GM23338 (cell line): ENCODE measurements around the gene PLCH2. TPM values are rescaled to one million over a fixed set of nuclear protein-coding genes. Genes with fewer than 3 reads are reported as not detected.

Experiments used
- ATAC-seq: fragments of 200-7000 bp; cut with Tn5 transposase; 3 replicates; pipeline ENCODE4 v1.9.1; 2020
- DNase-seq: peaks from one replicate; pipeline ENCODE4 v3.0.0-alpha.2; 2015; ENCODE audit warnings: low spot score
- H2AFZ ChIP-seq: fragments of 200-600 bp; sonication (generic); 2 replicates; pipeline ENCODE4 v1.8.0; 2016; ENCODE audit warnings: antibody characterized with exemption, mild to moderate bottlenecking, moderate library complexity
- H3F3A ChIP-seq: fragments of 200-600 bp; sonication (generic); replicated peaks from 2 replicates; pipeline ENCODE4 v1.8.0; 2017; ENCODE audit warnings: antibody characterized with exemption, mixed run types, low read depth
- H3K27ac ChIP-seq: fragments of 200-600 bp; sonication (generic); 2 replicates; pipeline ENCODE4 v1.6.1; 2016; ENCODE audit warnings: low read depth
- H3K27me3 ChIP-seq: fragments of 200-600 bp; sonication (generic); 2 replicates; pipeline ENCODE4 v1.8.0; 2016; ENCODE audit warnings: mild to moderate bottlenecking, mixed run types, moderate library complexity; ENCODE audit not compliant: insufficient read depth
- H3K36me3 ChIP-seq: fragments of 200-600 bp; sonication (generic); 2 replicates; pipeline ENCODE4 v1.8.0; 2016; ENCODE audit warnings: mild to moderate bottlenecking; ENCODE audit not compliant: insufficient read depth
- H3K4me1 ChIP-seq: fragments of 200-600 bp; sonication (generic); 2 replicates; pipeline ENCODE4 v1.8.0; 2016; ENCODE audit warnings: mild to moderate bottlenecking, moderate library complexity; ENCODE audit not compliant: insufficient read depth
- H3K4me2 ChIP-seq: fragments of 200-600 bp; sonication (generic); 2 replicates; pipeline ENCODE4 v1.7.1; 2017; ENCODE audit warnings: mixed run types
- H3K4me3 ChIP-seq: fragments of 200-600 bp; sonication (generic); 2 replicates; pipeline ENCODE4 v1.6.1; 2016; ENCODE audit warnings: mixed run types
- H3K79me2 ChIP-seq: fragments of 200-600 bp; sonication (generic); replicated peaks from 2 replicates; pipeline ENCODE4 v1.8.0; 2017; ENCODE audit warnings: mild to moderate bottlenecking; ENCODE audit not compliant: insufficient read depth
- H3K9me2 ChIP-seq: fragments of 200-600 bp; sonication (generic); 2 replicates; pipeline ENCODE4 v1.8.0; 2017; ENCODE audit not compliant: insufficient read depth
- H4K20me1 ChIP-seq: fragments of 200-600 bp; sonication (generic); replicated peaks from 2 replicates; pipeline ENCODE4 v1.8.0; 2017; ENCODE audit warnings: mild to moderate bottlenecking; ENCODE audit not compliant: insufficient read depth
- H3K27ac Mint-ChIP-seq: 2 replicates; pipeline ENCODE4 v1.8.0; 2020; ENCODE audit warnings: inconsistent platforms, mild to moderate bottlenecking, moderate library complexity, mixed read lengths
- H3K27me3 Mint-ChIP-seq: 3 replicates; pipeline ENCODE4 v1.8.0; 2022; ENCODE audit warnings: low read depth, mild to moderate bottlenecking, moderate library complexity, mixed read lengths, inconsistent platforms; ENCODE audit not compliant: insufficient read depth, poor library complexity
- H3K36me3 Mint-ChIP-seq: 3 replicates; pipeline ENCODE4 v1.8.0; 2021; ENCODE audit warnings: low read depth, mild to moderate bottlenecking, inconsistent platforms, moderate library complexity, mixed read lengths
- H3K4me1 Mint-ChIP-seq: 3 replicates; pipeline ENCODE4 v1.8.0; 2020; ENCODE audit warnings: mild to moderate bottlenecking, inconsistent platforms, mixed read lengths
- H3K4me3 Mint-ChIP-seq: 3 replicates; pipeline ENCODE4 v1.8.0; 2021; ENCODE audit warnings: moderate library complexity, mild to moderate bottlenecking, inconsistent platforms, mixed read lengths
- H3K9me3 Mint-ChIP-seq: 3 replicates; pipeline ENCODE4 v1.8.0; 2020; ENCODE audit warnings: moderate library complexity, mild to moderate bottlenecking, inconsistent platforms, mixed read lengths
- CREB1 ChIP-seq: fragments of 250-450 bp; sonication (Bioruptor Pico); IDR thresholded peaks from 2 replicates; pipeline ENCODE4 v1.5.0; 2020; ENCODE audit warnings: low read depth, mild to moderate bottlenecking, moderate library complexity
- EZH2 ChIP-seq: fragments of 200-600 bp; sonication (generic); IDR thresholded peaks from one replicate; pipeline ENCODE4 v1.8.0; 2017; ENCODE audit warnings: antibody characterized with exemption, mild to moderate bottlenecking, low read depth; ENCODE audit not compliant: unreplicated experiment
- JUNB ChIP-seq: IDR thresholded peaks from one replicate; pipeline ENCODE4 v1.6.1; 2016; ENCODE audit warnings: antibody characterized with exemption; ENCODE audit not compliant: unreplicated experiment
- STAT1 ChIP-seq: IDR thresholded peaks from one replicate; pipeline ENCODE4 v1.6.1; 2016; ENCODE audit warnings: antibody characterized with exemption; ENCODE audit not compliant: unreplicated experiment
- ZNF331 ChIP-seq: fragments of 250-450 bp; sonication (Bioruptor Pico); IDR thresholded peaks from 2 replicates; pipeline ENCODE4 v1.5.0; 2020; ENCODE audit warnings: low read depth, mild to moderate bottlenecking, moderate library complexity
- polyA plus RNA-seq: library from polyadenylated mRNA; unstranded; fragments of >200 nt; fragmentation: Nextera tagmentation; extraction: Ambion mirVana; gene quantifications from 2 replicates; pipeline ENCODE4 v1.2.1, GENCODE V29; 2016
- total RNA-seq: library from RNA; depleted of rRNA; stranded (reverse); fragments of >200 nt; shearing (Covaris generic); gene quantifications from 2 replicates; pipeline ENCODE4 v1.2.3, GENCODE V29; 2014
- TF ChIP-seq, protein P1 (sequence below): IDR thresholded peaks from one replicate; pipeline ENCODE4 v1.6.1; 2018; ENCODE audit warnings: antibody characterized with exemption; ENCODE audit not compliant: unreplicated experiment
- TF ChIP-seq, protein P2 (sequence below): fragments of 250-450 bp; sonication (Bioruptor Pico); IDR thresholded peaks from 2 replicates; pipeline ENCODE4 v1.5.0; 2020; ENCODE audit warnings: mild to moderate bottlenecking, moderate library complexity
- TF ChIP-seq, protein P3 (sequence below): IDR thresholded peaks from 2 replicates; pipeline ENCODE4 v1.6.1; 2016; ENCODE audit warnings: antibody characterized with exemption
- TF ChIP-seq, protein P4 (sequence below), 2 experiments: fragments of 200-600 bp in 1 of 2; sonication (generic) in 1 of 2; conservative IDR thresholded peaks; 2 replicates each; pipeline versions ENCODE4 v1.5.1 to v1.6.1; 2016 to 2017; ENCODE audit warnings: antibody characterized with exemption in 2 of 2, low read depth in 2 of 2, mild to moderate bottlenecking in 2 of 2, moderate library complexity in 1 of 2

Gene PLCH2
- total and polyA plus RNA-seq, 2 experiments from 2014 or later: 0.31 TPM; not detected in 1

DNA sequence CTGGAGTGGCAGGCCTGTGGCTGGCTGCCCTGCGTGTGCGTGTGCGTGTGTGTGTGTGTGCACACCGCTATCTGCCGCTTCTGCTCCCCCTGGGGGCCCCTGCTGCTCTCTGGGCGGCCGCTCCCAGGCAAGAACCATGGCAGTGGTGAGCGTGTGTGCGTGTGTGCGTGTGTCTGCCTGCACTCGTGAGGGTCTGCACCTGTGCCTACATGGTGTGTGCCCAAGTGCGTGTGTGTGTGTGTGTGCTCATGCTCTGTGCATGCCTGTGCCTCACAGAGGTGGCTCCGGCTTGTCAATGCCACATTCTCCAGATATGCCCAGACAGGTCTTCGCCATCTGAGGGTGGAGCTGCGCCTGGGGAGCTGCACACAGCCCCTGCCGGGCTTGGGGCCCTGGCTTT, 45.0 kb upstream of the PLCH2 start:
- Mint-ChIP-seq H3K4me3 (no peak overlapping the region), H3K4me1 (no peaks in the 10 kb centered on the region), H3K9me3 (peaks cover 12% of the 10 kb centered on the region; the same call in 2 of the 3 replicates), H3K27me3 (peaks cover 7% of the 10 kb centered on the region), H3K36me3 (no peaks in the 10 kb centered on the region), H3K27ac (no peak overlapping the region)
- Histone ChIP-seq H4K20me1 (no peaks in the 10 kb centered on the region), H3K27me3 (no peaks in the 10 kb centered on the region), H3K4me1 (no peaks in the 10 kb centered on the region), H3K79me2 (no peaks in the 10 kb centered on the region), H3K9me2 (no peaks in the 10 kb centered on the region), H3K4me2 (no peak overlapping the region), H3K4me3 (no peak overlapping the region), H3K36me3 (no peaks in the 10 kb centered on the region), H2AFZ (no peak overlapping the region), H3K27ac (no peak overlapping the region), H3F3A (no peaks in the 10 kb centered on the region)
- no peak for ATAC-seq
- TF ChIP-seq ZNF331 (CRISPR knock-in tag): no peak
- TF ChIP-seq, protein P1, sequence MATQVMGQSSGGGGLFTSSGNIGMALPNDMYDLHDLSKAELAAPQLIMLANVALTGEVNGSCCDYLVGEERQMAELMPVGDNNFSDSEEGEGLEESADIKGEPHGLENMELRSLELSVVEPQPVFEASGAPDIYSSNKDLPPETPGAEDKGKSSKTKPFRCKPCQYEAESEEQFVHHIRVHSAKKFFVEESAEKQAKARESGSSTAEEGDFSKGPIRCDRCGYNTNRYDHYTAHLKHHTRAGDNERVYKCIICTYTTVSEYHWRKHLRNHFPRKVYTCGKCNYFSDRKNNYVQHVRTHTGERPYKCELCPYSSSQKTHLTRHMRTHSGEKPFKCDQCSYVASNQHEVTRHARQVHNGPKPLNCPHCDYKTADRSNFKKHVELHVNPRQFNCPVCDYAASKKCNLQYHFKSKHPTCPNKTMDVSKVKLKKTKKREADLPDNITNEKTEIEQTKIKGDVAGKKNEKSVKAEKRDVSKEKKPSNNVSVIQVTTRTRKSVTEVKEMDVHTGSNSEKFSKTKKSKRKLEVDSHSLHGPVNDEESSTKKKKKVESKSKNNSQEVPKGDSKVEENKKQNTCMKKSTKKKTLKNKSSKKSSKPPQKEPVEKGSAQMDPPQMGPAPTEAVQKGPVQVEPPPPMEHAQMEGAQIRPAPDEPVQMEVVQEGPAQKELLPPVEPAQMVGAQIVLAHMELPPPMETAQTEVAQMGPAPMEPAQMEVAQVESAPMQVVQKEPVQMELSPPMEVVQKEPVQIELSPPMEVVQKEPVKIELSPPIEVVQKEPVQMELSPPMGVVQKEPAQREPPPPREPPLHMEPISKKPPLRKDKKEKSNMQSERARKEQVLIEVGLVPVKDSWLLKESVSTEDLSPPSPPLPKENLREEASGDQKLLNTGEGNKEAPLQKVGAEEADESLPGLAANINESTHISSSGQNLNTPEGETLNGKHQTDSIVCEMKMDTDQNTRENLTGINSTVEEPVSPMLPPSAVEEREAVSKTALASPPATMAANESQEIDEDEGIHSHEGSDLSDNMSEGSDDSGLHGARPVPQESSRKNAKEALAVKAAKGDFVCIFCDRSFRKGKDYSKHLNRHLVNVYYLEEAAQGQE: no peak
- TF ChIP-seq, protein P2, sequence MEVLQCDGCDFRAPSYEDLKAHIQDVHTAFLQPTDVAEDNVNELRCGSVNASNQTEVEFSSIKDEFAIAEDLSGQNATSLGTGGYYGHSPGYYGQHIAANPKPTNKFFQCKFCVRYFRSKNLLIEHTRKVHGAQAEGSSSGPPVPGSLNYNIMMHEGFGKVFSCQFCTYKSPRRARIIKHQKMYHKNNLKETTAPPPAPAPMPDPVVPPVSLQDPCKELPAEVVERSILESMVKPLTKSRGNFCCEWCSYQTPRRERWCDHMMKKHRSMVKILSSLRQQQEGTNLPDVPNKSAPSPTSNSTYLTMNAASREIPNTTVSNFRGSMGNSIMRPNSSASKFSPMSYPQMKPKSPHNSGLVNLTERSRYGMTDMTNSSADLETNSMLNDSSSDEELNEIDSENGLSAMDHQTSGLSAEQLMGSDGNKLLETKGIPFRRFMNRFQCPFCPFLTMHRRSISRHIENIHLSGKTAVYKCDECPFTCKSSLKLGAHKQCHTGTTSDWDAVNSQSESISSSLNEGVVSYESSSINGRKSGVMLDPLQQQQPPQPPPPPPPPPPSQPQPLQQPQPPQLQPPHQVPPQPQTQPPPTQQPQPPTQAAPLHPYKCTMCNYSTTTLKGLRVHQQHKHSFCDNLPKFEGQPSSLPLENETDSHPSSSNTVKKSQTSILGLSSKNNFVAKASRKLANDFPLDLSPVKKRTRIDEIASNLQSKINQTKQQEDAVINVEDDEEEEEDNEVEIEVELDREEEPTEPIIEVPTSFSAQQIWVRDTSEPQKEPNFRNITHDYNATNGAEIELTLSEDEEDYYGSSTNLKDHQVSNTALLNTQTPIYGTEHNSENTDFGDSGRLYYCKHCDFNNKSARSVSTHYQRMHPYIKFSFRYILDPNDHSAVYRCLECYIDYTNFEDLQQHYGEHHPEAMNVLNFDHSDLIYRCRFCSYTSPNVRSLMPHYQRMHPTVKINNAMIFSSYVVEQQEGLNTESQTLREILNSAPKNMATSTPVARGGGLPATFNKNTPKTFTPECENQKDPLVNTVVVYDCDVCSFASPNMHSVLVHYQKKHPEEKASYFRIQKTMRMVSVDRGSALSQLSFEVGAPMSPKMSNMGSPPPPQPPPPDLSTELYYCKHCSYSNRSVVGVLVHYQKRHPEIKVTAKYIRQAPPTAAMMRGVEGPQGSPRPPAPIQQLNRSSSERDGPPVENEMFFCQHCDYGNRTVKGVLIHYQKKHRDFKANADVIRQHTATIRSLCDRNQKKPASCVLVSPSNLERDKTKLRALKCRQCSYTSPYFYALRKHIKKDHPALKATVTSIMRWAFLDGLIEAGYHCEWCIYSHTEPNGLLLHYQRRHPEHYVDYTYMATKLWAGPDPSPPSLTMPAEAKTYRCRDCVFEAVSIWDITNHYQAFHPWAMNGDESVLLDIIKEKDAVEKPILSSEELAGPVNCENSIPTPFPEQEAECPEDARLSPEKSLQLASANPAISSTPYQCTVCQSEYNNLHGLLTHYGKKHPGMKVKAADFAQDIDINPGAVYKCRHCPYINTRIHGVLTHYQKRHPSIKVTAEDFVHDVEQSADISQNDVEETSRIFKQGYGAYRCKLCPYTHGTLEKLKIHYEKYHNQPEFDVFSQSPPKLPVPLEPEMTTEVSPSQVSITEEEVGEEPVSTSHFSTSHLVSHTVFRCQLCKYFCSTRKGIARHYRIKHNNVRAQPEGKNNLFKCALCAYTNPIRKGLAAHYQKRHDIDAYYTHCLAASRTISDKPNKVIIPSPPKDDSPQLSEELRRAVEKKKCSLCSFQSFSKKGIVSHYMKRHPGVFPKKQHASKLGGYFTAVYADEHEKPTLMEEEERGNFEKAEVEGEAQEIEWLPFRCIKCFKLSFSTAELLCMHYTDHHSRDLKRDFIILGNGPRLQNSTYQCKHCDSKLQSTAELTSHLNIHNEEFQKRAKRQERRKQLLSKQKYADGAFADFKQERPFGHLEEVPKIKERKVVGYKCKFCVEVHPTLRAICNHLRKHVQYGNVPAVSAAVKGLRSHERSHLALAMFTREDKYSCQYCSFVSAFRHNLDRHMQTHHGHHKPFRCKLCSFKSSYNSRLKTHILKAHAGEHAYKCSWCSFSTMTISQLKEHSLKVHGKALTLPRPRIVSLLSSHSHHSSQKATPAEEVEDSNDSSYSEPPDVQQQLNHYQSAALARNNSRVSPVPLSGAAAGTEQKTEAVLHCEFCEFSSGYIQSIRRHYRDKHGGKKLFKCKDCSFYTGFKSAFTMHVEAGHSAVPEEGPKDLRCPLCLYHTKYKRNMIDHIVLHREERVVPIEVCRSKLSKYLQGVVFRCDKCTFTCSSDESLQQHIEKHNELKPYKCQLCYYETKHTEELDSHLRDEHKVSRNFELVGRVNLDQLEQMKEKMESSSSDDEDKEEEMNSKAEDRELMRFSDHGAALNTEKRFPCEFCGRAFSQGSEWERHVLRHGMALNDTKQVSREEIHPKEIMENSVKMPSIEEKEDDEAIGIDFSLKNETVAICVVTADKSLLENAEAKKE (CRISPR knock-in tag): no peak
- TF ChIP-seq EZH2: no peak
- TF ChIP-seq, protein P3, sequence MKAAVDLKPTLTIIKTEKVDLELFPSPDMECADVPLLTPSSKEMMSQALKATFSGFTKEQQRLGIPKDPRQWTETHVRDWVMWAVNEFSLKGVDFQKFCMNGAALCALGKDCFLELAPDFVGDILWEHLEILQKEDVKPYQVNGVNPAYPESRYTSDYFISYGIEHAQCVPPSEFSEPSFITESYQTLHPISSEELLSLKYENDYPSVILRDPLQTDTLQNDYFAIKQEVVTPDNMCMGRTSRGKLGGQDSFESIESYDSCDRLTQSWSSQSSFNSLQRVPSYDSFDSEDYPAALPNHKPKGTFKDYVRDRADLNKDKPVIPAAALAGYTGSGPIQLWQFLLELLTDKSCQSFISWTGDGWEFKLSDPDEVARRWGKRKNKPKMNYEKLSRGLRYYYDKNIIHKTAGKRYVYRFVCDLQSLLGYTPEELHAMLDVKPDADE: no peak
- no peak for TF ChIP-seq STAT1
- no peak for TF ChIP-seq JUNB
- TF ChIP-seq, protein P4, sequence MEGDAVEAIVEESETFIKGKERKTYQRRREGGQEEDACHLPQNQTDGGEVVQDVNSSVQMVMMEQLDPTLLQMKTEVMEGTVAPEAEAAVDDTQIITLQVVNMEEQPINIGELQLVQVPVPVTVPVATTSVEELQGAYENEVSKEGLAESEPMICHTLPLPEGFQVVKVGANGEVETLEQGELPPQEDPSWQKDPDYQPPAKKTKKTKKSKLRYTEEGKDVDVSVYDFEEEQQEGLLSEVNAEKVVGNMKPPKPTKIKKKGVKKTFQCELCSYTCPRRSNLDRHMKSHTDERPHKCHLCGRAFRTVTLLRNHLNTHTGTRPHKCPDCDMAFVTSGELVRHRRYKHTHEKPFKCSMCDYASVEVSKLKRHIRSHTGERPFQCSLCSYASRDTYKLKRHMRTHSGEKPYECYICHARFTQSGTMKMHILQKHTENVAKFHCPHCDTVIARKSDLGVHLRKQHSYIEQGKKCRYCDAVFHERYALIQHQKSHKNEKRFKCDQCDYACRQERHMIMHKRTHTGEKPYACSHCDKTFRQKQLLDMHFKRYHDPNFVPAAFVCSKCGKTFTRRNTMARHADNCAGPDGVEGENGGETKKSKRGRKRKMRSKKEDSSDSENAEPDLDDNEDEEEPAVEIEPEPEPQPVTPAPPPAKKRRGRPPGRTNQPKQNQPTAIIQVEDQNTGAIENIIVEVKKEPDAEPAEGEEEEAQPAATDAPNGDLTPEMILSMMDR (conservative IDR thresholded peaks at IDR 0.05; ENCODE audit: low read depth in 2 of 2): no peak
- no peak for TF ChIP-seq CREB1 (CRISPR knock-in tag)
- no peak for DNase-seq
